ENCODE measurements around the gene CACNA2D2. TPM values are rescaled to one million over a fixed set of nuclear protein-coding genes. Genes with fewer than 3 reads are reported as not detected.

The CACNA2D2 gene
- total RNA-seq, 1 donor from 2014 or later = 1.0 TPM

- Histone ChIP-seq H3K36me3 (ENCODE audit: control insufficient read depth in 3 of 3, insufficient read depth in 3 of 3, low read length in 3 of 3) (no peaks in the 10 kb centered on the region), H3K4me1 (ENCODE audit: control insufficient read depth in 3 of 3, insufficient read depth in 3 of 3, low read length in 3 of 3) (peaks cover 13 to 20% (median 16%) of the 10 kb centered on the region in 3 donors), H3K9ac (ENCODE audit: low read depth in 1 of 3, low read length in 3 of 3) (peak overlapping the region in 1 of 3 donors; percentile 16), H3K27me3 (ENCODE audit: control insufficient read depth in 3 of 3, insufficient read depth in 3 of 3, low read length in 3 of 3) (no peaks in the 10 kb centered on the region), H3K9me3 (ENCODE audit: control insufficient read depth in 3 of 3, low read length in 3 of 3) (no peaks in the 10 kb centered on the region), H3K4me3 (ENCODE audit: low read length in 3 of 3) (no peak overlapping the region), H3K27ac (ENCODE audit: low read depth, low read length) (no peak overlapping the region)
These were observed 29.7 kb downstream of the CACNA2D2 start for GRCh38 chr3:50473768-50474167.

- Histone ChIP-seq H3K27me3 (ENCODE audit: control insufficient read depth in 3 of 3, insufficient read depth in 3 of 3, low read length in 3 of 3) (no peaks in the 10 kb centered on the region), H3K9me3 (ENCODE audit: control insufficient read depth in 3 of 3, low read length in 3 of 3) (no peaks in the 10 kb centered on the region), H3K4me3 (ENCODE audit: low read length in 3 of 3) (no peak overlapping the region), H3K9ac (ENCODE audit: low read depth in 1 of 3, low read length in 3 of 3) (no peak overlapping the region), H3K36me3 (ENCODE audit: control insufficient read depth in 3 of 3, insufficient read depth in 3 of 3, low read length in 3 of 3) (no peaks in the 10 kb centered on the region), H3K27ac (ENCODE audit: low read depth, low read length) (no peak overlapping the region), H3K4me1 (ENCODE audit: control insufficient read depth in 3 of 3, insufficient read depth in 3 of 3, low read length in 3 of 3) (peaks cover 13 to 20% (median 16%) of the 10 kb centered on the region in 3 donors)
These were observed 30.5 kb downstream of the CACNA2D2 start for GRCh38 chr3:50472958-50473357.

DNA sequence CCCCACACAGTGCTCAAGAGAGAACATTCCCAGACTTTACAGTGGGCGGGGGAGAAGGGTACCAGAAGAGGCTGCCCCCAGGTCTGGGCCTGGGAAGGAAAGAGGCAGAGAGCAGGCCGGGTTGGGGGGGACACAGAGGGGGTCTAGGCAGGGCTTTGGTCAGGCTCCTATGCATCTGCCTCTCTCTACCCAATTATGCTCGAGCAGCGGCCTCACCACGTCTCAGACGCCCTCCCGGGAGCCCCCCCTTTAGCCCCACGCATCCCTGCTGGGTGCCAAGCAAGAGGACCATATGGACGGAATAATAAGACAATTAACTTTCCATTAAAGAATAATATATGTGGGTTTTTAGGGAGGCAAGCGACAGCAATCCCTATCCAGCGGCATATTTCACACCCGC, 32.8 kb downstream of the CACNA2D2 start:
- no peak overlapping the region for H3K27ac ChIP-seq (ENCODE audit: low read depth, low read length)
- H3K27me3 ChIP-seq (ENCODE audit: control insufficient read depth in 3 of 3, insufficient read depth in 3 of 3, low read length in 3 of 3) = no peaks in the 10 kb centered on the region
- H3K4me1 ChIP-seq (ENCODE audit: control insufficient read depth in 3 of 3, insufficient read depth in 3 of 3, low read length in 3 of 3) = peaks cover 13 to 20% (median 16%) of the 10 kb centered on the region in 3 donors
- no peaks in the 10 kb centered on the region for H3K9me3 ChIP-seq (ENCODE audit: control insufficient read depth in 3 of 3, low read length in 3 of 3)
- H3K4me3 ChIP-seq (ENCODE audit: low read length in 3 of 3) = no peak overlapping the region
- no peaks in the 10 kb centered on the region for H3K36me3 ChIP-seq (ENCODE audit: control insufficient read depth in 3 of 3, insufficient read depth in 3 of 3, low read length in 3 of 3)
- H3K9ac ChIP-seq (ENCODE audit: low read depth in 1 of 3, low read length in 3 of 3) = no peak overlapping the region

GRCh38 chr3:50467919-50468318, 35.5 kb downstream of the CACNA2D2 start:
- H3K27me3 ChIP-seq (ENCODE audit: control insufficient read depth in 3 of 3, insufficient read depth in 3 of 3, low read length in 3 of 3) = no peaks in the 10 kb centered on the region
- no peak overlapping the region for H3K4me3 ChIP-seq (ENCODE audit: low read length in 3 of 3)
- H3K27ac ChIP-seq (ENCODE audit: low read depth, low read length) = no peak overlapping the region
- H3K4me1 ChIP-seq (ENCODE audit: control insufficient read depth in 3 of 3, insufficient read depth in 3 of 3, low read length in 3 of 3) = peaks cover 0 to under 1% (median 0%) of the 10 kb centered on the region in 3 donors
- no peaks in the 10 kb centered on the region for H3K9me3 ChIP-seq (ENCODE audit: control insufficient read depth in 3 of 3, low read length in 3 of 3)
- H3K36me3 ChIP-seq (ENCODE audit: control insufficient read depth in 3 of 3, insufficient read depth in 3 of 3, low read length in 3 of 3) = no peaks in the 10 kb centered on the region
- no peak overlapping the region for H3K9ac ChIP-seq (ENCODE audit: low read depth in 1 of 3, low read length in 3 of 3)

DNA sequence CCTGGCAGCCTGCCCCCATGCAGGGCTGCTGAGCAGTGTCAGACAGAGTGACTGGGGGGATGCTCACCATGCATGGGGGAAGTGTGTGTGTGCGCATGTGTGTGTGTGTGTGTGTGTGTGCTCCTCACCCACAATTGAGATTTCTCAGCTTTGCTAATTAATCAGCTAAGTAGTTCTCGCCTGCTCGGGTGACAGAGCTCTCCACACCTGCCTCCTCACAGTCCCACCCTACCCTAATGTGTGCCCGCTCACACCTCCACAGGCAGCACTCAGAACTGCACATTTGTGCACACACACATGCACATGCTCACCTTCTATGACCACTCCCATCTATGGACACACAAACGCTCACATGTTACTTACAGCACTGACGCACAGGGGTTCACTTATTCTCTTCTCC, 37.3 kb downstream of the CACNA2D2 start:
- Histone ChIP-seq H3K9ac (ENCODE audit: low read depth in 1 of 3, low read length in 3 of 3) (no peak overlapping the region), H3K27ac (ENCODE audit: low read depth, low read length) (no peak overlapping the region), H3K4me3 (ENCODE audit: low read length in 3 of 3) (no peak overlapping the region), H3K36me3 (ENCODE audit: control insufficient read depth in 3 of 3, insufficient read depth in 3 of 3, low read length in 3 of 3) (no peaks in the 10 kb centered on the region), H3K4me1 (ENCODE audit: control insufficient read depth in 3 of 3, insufficient read depth in 3 of 3, low read length in 3 of 3) (no peaks in the 10 kb centered on the region), H3K9me3 (ENCODE audit: control insufficient read depth in 3 of 3, low read length in 3 of 3) (no peaks in the 10 kb centered on the region), H3K27me3 (ENCODE audit: control insufficient read depth in 3 of 3, insufficient read depth in 3 of 3, low read length in 3 of 3) (no peaks in the 10 kb centered on the region)

DNA sequence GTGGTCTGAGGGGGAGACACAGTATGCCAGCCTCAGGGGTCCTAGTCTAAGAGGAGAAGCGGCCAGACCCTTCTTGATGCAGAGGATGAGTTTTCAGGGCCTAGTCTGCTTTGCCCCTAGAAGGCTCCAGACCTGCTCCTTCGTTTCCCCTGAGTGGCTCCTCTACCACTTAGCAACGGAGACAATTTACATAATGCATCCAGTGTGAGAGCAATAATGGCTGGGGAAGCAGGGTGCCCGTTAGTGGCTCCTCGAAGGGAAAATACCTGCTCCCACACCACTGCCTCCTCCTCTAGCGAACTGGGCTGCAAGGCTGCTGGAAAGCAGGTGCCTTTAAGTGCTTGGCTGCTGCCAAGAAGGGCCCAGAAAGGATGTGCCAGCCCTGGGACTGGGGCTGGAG, 38.9 kb downstream of the CACNA2D2 start:
- Histone ChIP-seq H3K9me3 (ENCODE audit: control insufficient read depth in 3 of 3, low read length in 3 of 3) (no peaks in the 10 kb centered on the region), H3K9ac (ENCODE audit: low read depth in 1 of 3, low read length in 3 of 3) (no peak overlapping the region), H3K4me1 (ENCODE audit: control insufficient read depth in 3 of 3, insufficient read depth in 3 of 3, low read length in 3 of 3) (no peaks in the 10 kb centered on the region), H3K27me3 (ENCODE audit: control insufficient read depth in 3 of 3, insufficient read depth in 3 of 3, low read length in 3 of 3) (no peaks in the 10 kb centered on the region), H3K27ac (ENCODE audit: low read depth, low read length) (no peak overlapping the region), H3K36me3 (ENCODE audit: control insufficient read depth in 3 of 3, insufficient read depth in 3 of 3, low read length in 3 of 3) (no peaks in the 10 kb centered on the region), H3K4me3 (ENCODE audit: low read length in 3 of 3) (no peak overlapping the region)

DNA sequence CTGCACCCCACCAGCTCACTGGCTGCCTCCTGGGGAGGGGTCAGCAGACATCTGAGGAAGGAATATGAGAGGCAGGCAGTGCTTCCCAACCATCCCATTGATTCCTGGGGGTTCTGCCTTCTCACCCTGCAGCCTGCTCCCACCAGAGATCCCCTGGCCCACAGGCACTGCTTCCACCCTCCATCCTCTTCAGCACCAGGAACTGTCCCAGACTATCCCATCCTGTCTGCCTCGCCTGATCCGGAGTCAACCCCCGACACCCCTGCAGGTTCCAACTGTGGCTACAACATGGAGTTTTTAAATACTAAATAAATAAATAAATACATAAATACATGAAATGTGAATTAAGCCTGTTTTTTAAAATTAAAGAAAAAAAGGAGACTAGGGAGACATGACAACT, 43.6 kb downstream of the CACNA2D2 start:
- Histone ChIP-seq H3K4me1 (ENCODE audit: control insufficient read depth in 3 of 3, insufficient read depth in 3 of 3, low read length in 3 of 3) (peaks cover 0 to 3% (median 0%) of the 10 kb centered on the region in 3 donors), H3K9ac (ENCODE audit: low read depth in 1 of 3, low read length in 3 of 3) (no peak overlapping the region), H3K4me3 (ENCODE audit: low read length in 3 of 3) (no peak overlapping the region), H3K27ac (ENCODE audit: low read depth, low read length) (no peak overlapping the region), H3K9me3 (ENCODE audit: control insufficient read depth in 3 of 3, low read length in 3 of 3) (no peaks in the 10 kb centered on the region), H3K36me3 (ENCODE audit: control insufficient read depth in 3 of 3, insufficient read depth in 3 of 3, low read length in 3 of 3) (no peaks in the 10 kb centered on the region), H3K27me3 (ENCODE audit: control insufficient read depth in 3 of 3, insufficient read depth in 3 of 3, low read length in 3 of 3) (peaks cover 0 to 6% (median 3%) of the 10 kb centered on the region in 3 donors)

GRCh38 chr3:50457988-50458387, 45.4 kb downstream of the CACNA2D2 start:
- Histone ChIP-seq H3K9ac (ENCODE audit: low read depth in 1 of 3, low read length in 3 of 3) (no peak overlapping the region), H3K27me3 (ENCODE audit: control insufficient read depth in 3 of 3, insufficient read depth in 3 of 3, low read length in 3 of 3) (peaks cover 0 to 6% (median 3%) of the 10 kb centered on the region in 3 donors), H3K36me3 (ENCODE audit: control insufficient read depth in 3 of 3, insufficient read depth in 3 of 3, low read length in 3 of 3) (no peaks in the 10 kb centered on the region), H3K4me1 (ENCODE audit: control insufficient read depth in 3 of 3, insufficient read depth in 3 of 3, low read length in 3 of 3) (peaks cover 0 to 4% (median 0%) of the 10 kb centered on the region in 3 donors), H3K4me3 (ENCODE audit: low read length in 3 of 3) (no peak overlapping the region), H3K27ac (ENCODE audit: low read depth, low read length) (no peak overlapping the region), H3K9me3 (ENCODE audit: control insufficient read depth in 3 of 3, low read length in 3 of 3) (no peaks in the 10 kb centered on the region)

DNA sequence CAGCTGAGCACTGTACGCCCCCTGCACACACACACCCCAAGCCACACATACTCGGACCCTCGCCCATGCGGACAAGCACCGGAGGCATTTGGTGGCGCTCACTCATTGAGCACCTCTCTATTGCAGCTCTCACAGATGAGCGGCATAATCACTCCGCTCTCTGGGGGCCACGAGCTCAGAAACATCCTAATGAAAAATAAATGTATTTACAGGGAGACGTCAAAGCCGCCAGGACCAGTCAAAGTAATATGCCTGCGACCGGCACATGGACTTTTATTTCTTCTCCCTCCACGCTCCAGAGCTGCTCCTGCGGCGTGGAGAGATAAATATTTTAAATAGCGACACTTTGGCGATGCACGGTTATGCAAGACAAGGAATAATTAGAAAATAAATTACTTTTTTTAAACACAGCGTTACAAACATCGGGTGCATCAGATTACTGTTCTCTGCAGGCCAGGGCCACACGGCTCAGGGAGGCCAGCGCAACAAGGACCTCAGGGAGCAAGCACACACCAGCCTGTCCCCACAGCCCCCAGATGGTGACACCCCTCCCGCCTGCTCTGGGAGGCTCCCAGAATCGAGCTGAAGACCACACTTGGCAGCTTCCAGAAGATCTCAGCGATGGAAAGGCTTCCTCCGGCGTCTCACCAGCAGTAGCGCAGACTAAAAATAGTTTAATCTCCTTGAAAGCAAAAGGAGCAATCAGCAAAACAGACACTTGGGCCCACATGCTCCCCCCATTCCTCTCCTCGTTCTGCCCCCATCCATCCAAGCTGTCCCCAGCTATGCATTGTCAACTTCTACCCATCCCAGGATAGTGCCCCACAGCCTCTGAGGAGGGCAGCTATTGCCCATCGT, 48.0 kb downstream of the CACNA2D2 start:
- Histone ChIP-seq H3K9me3 (ENCODE audit: control insufficient read depth in 3 of 3, low read length in 3 of 3) (no peaks in the 10 kb centered on the region), H3K9ac (ENCODE audit: low read depth in 1 of 3, low read length in 3 of 3) (no peak overlapping the region), H3K27me3 (ENCODE audit: control insufficient read depth in 3 of 3, insufficient read depth in 3 of 3, low read length in 3 of 3) (peaks cover 0 to 6% (median 5%) of the 10 kb centered on the region in 3 donors), H3K4me1 (ENCODE audit: control insufficient read depth in 3 of 3, insufficient read depth in 3 of 3, low read length in 3 of 3) (peaks cover 0 to 4% (median 0%) of the 10 kb centered on the region in 3 donors), H3K27ac (ENCODE audit: low read depth, low read length) (no peak overlapping the region), H3K36me3 (ENCODE audit: control insufficient read depth in 3 of 3, insufficient read depth in 3 of 3, low read length in 3 of 3) (no peaks in the 10 kb centered on the region), H3K4me3 (ENCODE audit: low read length in 3 of 3) (no peak overlapping the region)

DNA sequence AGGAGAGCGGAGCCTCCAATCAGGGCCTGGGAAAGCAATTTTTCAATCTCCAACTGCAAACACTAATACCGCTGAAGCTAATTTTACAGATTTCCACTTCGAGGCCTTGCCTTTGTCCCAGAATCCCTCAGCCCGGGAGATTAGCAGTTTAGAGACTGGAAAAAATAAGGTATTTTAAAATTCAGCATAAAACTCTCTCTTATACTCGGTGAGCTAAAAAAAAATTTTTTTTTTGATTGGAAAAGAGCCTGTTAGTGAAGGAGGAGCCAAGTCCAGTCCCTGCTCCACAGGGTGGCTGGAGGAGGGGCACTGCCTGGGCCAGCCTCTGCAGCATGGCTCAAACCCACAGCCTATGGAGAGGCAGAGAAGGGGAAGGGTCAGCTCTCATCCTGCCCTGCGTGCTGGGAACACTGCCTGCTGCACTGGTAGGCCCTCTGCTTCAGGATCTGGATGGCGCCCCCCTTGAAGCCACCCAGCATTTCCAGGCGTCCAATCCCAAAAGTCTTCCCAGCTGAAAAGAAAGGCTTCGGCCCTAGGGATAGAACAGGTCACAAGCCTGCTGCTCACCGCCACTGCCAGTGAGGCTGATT, 48.9 kb downstream of the CACNA2D2 start:
- Histone ChIP-seq H3K27me3 (ENCODE audit: control insufficient read depth in 3 of 3, insufficient read depth in 3 of 3, low read length in 3 of 3) (peaks cover 0 to 6% (median 5%) of the 10 kb centered on the region in 3 donors), H3K9ac (ENCODE audit: low read depth in 1 of 3, low read length in 3 of 3) (no peak overlapping the region), H3K27ac (ENCODE audit: low read depth, low read length) (no peak overlapping the region), H3K36me3 (ENCODE audit: control insufficient read depth in 3 of 3, insufficient read depth in 3 of 3, low read length in 3 of 3) (no peaks in the 10 kb centered on the region), H3K9me3 (ENCODE audit: control insufficient read depth in 3 of 3, low read length in 3 of 3) (no peaks in the 10 kb centered on the region), H3K4me1 (ENCODE audit: control insufficient read depth in 3 of 3, insufficient read depth in 3 of 3, low read length in 3 of 3) (peaks cover 0 to 4% (median 0%) of the 10 kb centered on the region in 3 donors), H3K4me3 (ENCODE audit: low read length in 3 of 3) (no peak overlapping the region)

All from skeletal muscle tissue (tissue), 4 donors.